A673 (cell line): ENCODE results near the gene LPIN2. TPM values are rescaled to one million over a fixed set of nuclear protein-coding genes. Genes with fewer than 3 reads are reported as not detected.

Experiments used
- BruUV-seq: library from RNA; stranded (reverse); fragments of 400-500 nt; replicated peaks from 2 replicates; lab custom pipeline; 2021; lab: Mats Ljungman, UMichigan
- CTCF ChIA-PET: fragments of 300-600 bp; sonication (Branson Sonifier 250); formaldehyde crosslinking; loops from one replicate; lab custom pipeline; 2022; ENCODE audit warnings: antibody characterized with exemption; lab: Charles Lee
- POLR2A ChIA-PET: fragments of 300-600 bp; sonication (Branson Sonifier 250); formaldehyde crosslinking; loops from one replicate; lab custom pipeline; 2022; ENCODE audit warnings: antibody characterized with exemption; ENCODE audit not compliant: low non-redundant PET; lab: Charles Lee
- DNase-seq: peaks from one replicate; pipeline ENCODE4 v3.0.0-alpha.2; 2015; ENCODE audit warnings: low spot score
- H3K27ac ChIP-seq: fragments of 200-600 bp; sonication (generic); 2 replicates; pipeline ENCODE4 v1.5.1; 2016; ENCODE audit warnings: mixed run types, low read depth, mild to moderate bottlenecking, mixed read lengths, antibody characterized with exemption, low read length; ENCODE audit not compliant: poor library complexity, severe bottlenecking
- H3K27me3 ChIP-seq: fragments of 200-600 bp; sonication (generic); replicated peaks from 2 replicates; pipeline ENCODE4 v1.6.1; 2017; ENCODE audit warnings: mixed run types, low read depth, mild to moderate bottlenecking, mixed read lengths, antibody characterized with exemption, low read length; ENCODE audit not compliant: insufficient read depth, poor library complexity
- H3K36me3 ChIP-seq: fragments of 200-600 bp; sonication (generic); 2 replicates; pipeline ENCODE4 v1.6.1; 2016; ENCODE audit warnings: mixed run types, mild to moderate bottlenecking, mixed read lengths, antibody characterized with exemption, low read length; ENCODE audit not compliant: insufficient read depth, poor library complexity, severe bottlenecking
- H3K4me1 ChIP-seq: fragments of 200-600 bp; sonication (generic); 2 replicates; pipeline ENCODE4 v1.6.1; 2017; ENCODE audit warnings: mixed run types, mild to moderate bottlenecking, mixed read lengths, antibody characterized with exemption, low read length; ENCODE audit not compliant: insufficient read depth, poor library complexity, severe bottlenecking
- H3K4me3 ChIP-seq: fragments of 200-600 bp; sonication (generic); 2 replicates; pipeline ENCODE4 v1.5.1; 2016; ENCODE audit warnings: low read depth, mixed run types, mild to moderate bottlenecking, mixed read lengths, low read length; ENCODE audit not compliant: poor library complexity, severe bottlenecking
- H3K9me3 ChIP-seq: fragments of 200-600 bp; sonication (generic); 2 replicates; pipeline ENCODE4 v1.6.1; 2016; ENCODE audit warnings: mixed run types, low read depth, mild to moderate bottlenecking, mixed read lengths, antibody characterized with exemption, low read length; ENCODE audit not compliant: poor library complexity, severe bottlenecking
- CTCF ChIP-seq: fragments of 300-800, 200-600 bp; sonication (generic); conservative IDR thresholded peaks from 2 replicates; pipeline ENCODE4 v1.5.1; 2017; ENCODE audit warnings: low read depth, mild to moderate bottlenecking, antibody characterized with exemption, low read length, moderate library complexity, mixed read lengths
- EZH2 ChIP-seq: fragments of 200-600 bp; sonication (generic); IDR thresholded peaks from 2 replicates; pipeline ENCODE4 v1.6.1; 2017; ENCODE audit warnings: borderline replicate concordance, low read depth, mild to moderate bottlenecking, mixed read lengths, antibody characterized with exemption, low read length; ENCODE audit not compliant: poor library complexity, severe bottlenecking
- intact Hi-C: fragments of 100-400 bp; cut with micrococcal nuclease; formaldehyde crosslinking; loops from one replicate; pipeline ENCODE4 v1.10.0; 2022; ENCODE audit not compliant: unreplicated experiment
- total RNA-seq: library from RNA; stranded (reverse); gene quantifications from 2 replicates; pipeline ENCODE4 v1.2.3, GENCODE V29; 2021

The LPIN2 gene
- total RNA-seq, 1 experiment from 2014 or later = 22.5 TPM

GRCh38 chr18:3044931-3045698, 32.2 kb upstream of the LPIN2 start:
- Histone ChIP-seq H3K4me1 (peaks cover 7% of the 10 kb centered on the region), H3K36me3 (no peaks in the 10 kb centered on the region), H3K27me3 (no peaks in the 10 kb centered on the region), H3K9me3 (no peaks in the 10 kb centered on the region), H3K27ac (no peak overlapping the region), H3K4me3 (no peak overlapping the region)
- DNase-seq = no peak
- TF ChIP-seq EZH2 (no peak), CTCF (no peak)
- no TSS peak for BruUV-seq
- intact Hi-C loops = no loop called here
- ChIA-PET POLR2A (no interaction called here), CTCF (no interaction called here)

GRCh38 chr18:3042379-3042778, 29.4 kb upstream of the LPIN2 start:
- intact Hi-C loops = no loop called here
- no peak overlapping the region for H3K4me3 ChIP-seq
- POLR2A ChIA-PET = no interaction called here

GRCh38 chr18:3041843-3042242, 28.9 kb upstream of the LPIN2 start:
- Histone ChIP-seq H3K4me1 (peaks cover 7% of the 10 kb centered on the region), H3K9me3 (no peaks in the 10 kb centered on the region), H3K4me3 (no peak overlapping the region), H3K27ac (no peak overlapping the region), H3K27me3 (no peaks in the 10 kb centered on the region), H3K36me3 (no peaks in the 10 kb centered on the region)
- BruUV-seq = no TSS peak
- ChIA-PET POLR2A (no interaction called here), CTCF (no interaction called here)
- no peak for DNase-seq
- intact Hi-C loops = no loop called here
- no peak for TF ChIP-seq CTCF
- no peak for TF ChIP-seq EZH2

More at GRCh38 chr18:3042379-3042778, 29.4 kb upstream of the LPIN2 start:
- H3K27me3 ChIP-seq = no peaks in the 10 kb centered on the region
- H3K27ac ChIP-seq = no peak overlapping the region
- no peaks in the 10 kb centered on the region for H3K9me3 ChIP-seq
- H3K4me1 ChIP-seq = peaks cover 7% of the 10 kb centered on the region
- TF ChIP-seq CTCF (no peak), EZH2 (no peak)
- BruUV-seq = no TSS peak
- no peaks in the 10 kb centered on the region for H3K36me3 ChIP-seq
- CTCF ChIA-PET = no interaction called here
- no peak for DNase-seq
